Left ventricle myocardium inferior (tissue), 1 donor: ENCODE results near the gene TMPRSS5. TPM values are rescaled to one million over a fixed set of nuclear protein-coding genes. Genes with fewer than 3 reads are reported as not detected.

Source experiments
- DNase-seq: peaks from one replicate; pipeline ENCODE4 v3.0.0-alpha.2; 2020
- H3K27ac ChIP-seq: fragments of 200-600 bp; replicated peaks from 2 replicates; pipeline ENCODE4 v1.8.0; 2021
- H3K27me3 ChIP-seq: fragments of 200-600 bp; 2 replicates; pipeline ENCODE4 v1.8.0; 2021; ENCODE audit warnings: low read depth
- H3K36me3 ChIP-seq: fragments of 200-600 bp; 2 replicates; pipeline ENCODE4 v1.8.0; 2021
- H3K4me1 ChIP-seq: fragments of 200-600 bp; 2 replicates; pipeline ENCODE4 v1.8.0; 2021
- H3K4me3 ChIP-seq: fragments of 200-600 bp; 2 replicates; pipeline ENCODE4 v1.8.0; 2021; ENCODE audit warnings: mild to moderate bottlenecking, moderate library complexity
- H3K9me3 ChIP-seq: fragments of 200-600 bp; replicated peaks from 2 replicates; pipeline ENCODE4 v1.8.0; 2021
- intact Hi-C: fragments of 100-400 bp; cut with micrococcal nuclease; formaldehyde crosslinking; loops from one replicate; pipeline ENCODE4 v1.11.0; 2022
- total RNA-seq: library from RNA; stranded (reverse); fragmentation: NEBNext Ultra II Directional; extraction: Animal tissue kit (Norgen Biotek cat#: 25700); gene quantifications from one replicate; pipeline ENCODE4 v1.2.1, GENCODE V29; 2021
- TF ChIP-seq, protein P1 (sequence below): fragments of 200-600 bp; IDR thresholded peaks from 2 replicates; pipeline ENCODE4 v1.8.0; 2021; ENCODE audit warnings: antibody characterized with exemption, mild to moderate bottlenecking, borderline replicate concordance
- donor health status: DM: no; HTN: yes; CAD: no; lungs with severe emphysema.

TMPRSS5 gene
- total RNA-seq, 1 donor from 2014 or later: 0.47 TPM

GRCh38 chr11:113729456-113729855 is 23.3 kb upstream of the TMPRSS5 start:
- intact Hi-C loops: no loop called here

DNA sequence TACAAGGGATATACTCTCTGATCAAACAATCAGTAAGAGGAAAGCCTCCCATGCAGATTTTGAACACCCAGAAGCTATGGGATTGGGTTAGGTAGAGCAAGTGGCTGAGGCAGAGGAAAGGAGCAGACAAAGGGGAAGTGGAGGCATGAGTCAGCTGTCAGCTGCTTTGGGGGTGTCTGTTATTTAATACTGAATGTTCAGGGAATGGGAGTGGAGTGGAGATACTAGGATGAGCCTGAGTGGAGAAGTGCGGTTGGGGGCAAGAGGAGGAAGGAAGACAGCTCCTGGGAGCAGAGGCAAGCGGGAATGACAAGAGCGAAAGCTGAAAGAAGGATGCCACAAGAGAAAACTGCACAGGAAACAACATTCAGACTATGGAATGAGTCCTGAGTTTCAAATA is 22.7 kb upstream of the TMPRSS5 start:
- no peaks in the 10 kb centered on the region for H3K9me3 ChIP-seq
- intact Hi-C loops: no loop called here
- TF ChIP-seq, protein P1, sequence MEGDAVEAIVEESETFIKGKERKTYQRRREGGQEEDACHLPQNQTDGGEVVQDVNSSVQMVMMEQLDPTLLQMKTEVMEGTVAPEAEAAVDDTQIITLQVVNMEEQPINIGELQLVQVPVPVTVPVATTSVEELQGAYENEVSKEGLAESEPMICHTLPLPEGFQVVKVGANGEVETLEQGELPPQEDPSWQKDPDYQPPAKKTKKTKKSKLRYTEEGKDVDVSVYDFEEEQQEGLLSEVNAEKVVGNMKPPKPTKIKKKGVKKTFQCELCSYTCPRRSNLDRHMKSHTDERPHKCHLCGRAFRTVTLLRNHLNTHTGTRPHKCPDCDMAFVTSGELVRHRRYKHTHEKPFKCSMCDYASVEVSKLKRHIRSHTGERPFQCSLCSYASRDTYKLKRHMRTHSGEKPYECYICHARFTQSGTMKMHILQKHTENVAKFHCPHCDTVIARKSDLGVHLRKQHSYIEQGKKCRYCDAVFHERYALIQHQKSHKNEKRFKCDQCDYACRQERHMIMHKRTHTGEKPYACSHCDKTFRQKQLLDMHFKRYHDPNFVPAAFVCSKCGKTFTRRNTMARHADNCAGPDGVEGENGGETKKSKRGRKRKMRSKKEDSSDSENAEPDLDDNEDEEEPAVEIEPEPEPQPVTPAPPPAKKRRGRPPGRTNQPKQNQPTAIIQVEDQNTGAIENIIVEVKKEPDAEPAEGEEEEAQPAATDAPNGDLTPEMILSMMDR: no peak
- no peaks in the 10 kb centered on the region for H3K27me3 ChIP-seq
- H3K36me3 ChIP-seq: peaks cover 25% of the 10 kb centered on the region
- no peak overlapping the region for H3K4me3 ChIP-seq
- no peak for DNase-seq
- no peaks in the 10 kb centered on the region for H3K4me1 ChIP-seq
- H3K27ac ChIP-seq: no peak overlapping the region

More at GRCh38 chr11:113729456-113729855, 23.3 kb upstream of the TMPRSS5 start:
- Histone ChIP-seq H3K36me3 (peaks cover 31% of the 10 kb centered on the region), H3K27me3 (no peaks in the 10 kb centered on the region), H3K4me1 (no peaks in the 10 kb centered on the region), H3K27ac (no peak overlapping the region), H3K4me3 (no peak overlapping the region), H3K9me3 (no peaks in the 10 kb centered on the region)
- TF ChIP-seq, protein P1: no peak
- DNase-seq: no peak

GRCh38 chr11:113725913-113726312 is 19.8 kb upstream of the TMPRSS5 start:
- intact Hi-C loops: no loop called here
- Histone ChIP-seq H3K27me3 (no peaks in the 10 kb centered on the region), H3K36me3 (no peaks in the 10 kb centered on the region), H3K9me3 (no peaks in the 10 kb centered on the region), H3K4me3 (no peak overlapping the region), H3K4me1 (peaks cover 12% of the 10 kb centered on the region), H3K27ac (no peak overlapping the region)
- TF ChIP-seq, protein P1: no peak
- no peak for DNase-seq

- Histone ChIP-seq H3K36me3 (peaks cover 2% of the 10 kb centered on the region), H3K9me3 (no peaks in the 10 kb centered on the region), H3K4me1 (peaks cover 12% of the 10 kb centered on the region), H3K4me3 (no peak overlapping the region), H3K27me3 (no peaks in the 10 kb centered on the region), H3K27ac (no peak overlapping the region)
- TF ChIP-seq, protein P1: no peak
- intact Hi-C loops: no loop called here
- no peak for DNase-seq
Measured at GRCh38 chr11:113725407-113725806, 19.3 kb upstream of the TMPRSS5 start.

DNA sequence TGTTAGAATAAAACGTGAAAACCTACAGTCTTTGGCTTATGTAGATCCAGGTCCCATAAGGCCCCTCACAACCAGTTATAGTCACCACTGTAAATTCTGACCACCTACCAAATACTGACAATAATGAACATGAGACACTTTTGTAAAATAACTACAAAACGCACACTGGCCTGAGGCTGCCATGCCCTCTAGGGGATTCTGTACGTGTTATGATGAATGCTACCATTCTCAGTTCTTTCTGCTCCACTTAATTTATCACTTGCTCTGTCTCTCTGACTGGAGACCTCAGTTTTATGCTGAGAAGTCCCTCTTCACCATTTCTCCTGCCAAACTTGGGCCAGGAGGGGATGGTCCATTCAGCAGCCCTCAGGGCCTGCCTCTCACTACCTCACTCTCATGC is 18.7 kb upstream of the TMPRSS5 start:
- H3K9me3 ChIP-seq: no peaks in the 10 kb centered on the region
- H3K27me3 ChIP-seq: no peaks in the 10 kb centered on the region
- intact Hi-C loops: no loop called here
- peaks cover 12% of the 10 kb centered on the region for H3K4me1 ChIP-seq
- no peak overlapping the region for H3K4me3 ChIP-seq
- H3K36me3 ChIP-seq: peaks cover 5% of the 10 kb centered on the region
- no peak for DNase-seq
- TF ChIP-seq, protein P1: no peak
- H3K27ac ChIP-seq: no peak overlapping the region

DNA sequence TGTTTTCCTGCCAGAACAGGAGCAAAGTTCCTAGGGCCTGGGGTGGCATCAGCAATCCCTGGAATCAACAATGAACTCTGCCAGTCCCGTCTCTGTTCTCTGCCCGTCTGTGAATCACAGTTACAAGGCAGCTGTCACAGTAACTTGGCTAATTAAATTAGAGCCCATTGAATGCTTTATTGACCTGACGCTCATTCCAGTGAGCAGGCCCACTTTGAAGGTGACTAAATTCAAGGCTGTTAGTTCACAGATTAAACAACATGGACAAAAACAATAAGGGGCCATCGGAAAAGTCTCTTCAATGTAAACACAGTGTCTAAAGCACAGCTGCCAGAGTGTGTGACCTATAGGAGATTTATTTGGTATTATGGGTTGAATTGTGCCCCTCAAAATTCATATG is 17.7 kb upstream of the TMPRSS5 start:
- intact Hi-C loops: no loop called here

More for the DNA sequence above, 17.7 kb upstream of the TMPRSS5 start:
- no peaks in the 10 kb centered on the region for H3K9me3 ChIP-seq
- H3K4me1 ChIP-seq: peaks cover 12% of the 10 kb centered on the region
- TF ChIP-seq, protein P1: no peak
- peaks cover 11% of the 10 kb centered on the region for H3K36me3 ChIP-seq
- DNase-seq: no peak
- H3K27me3 ChIP-seq: no peaks in the 10 kb centered on the region
- no peak overlapping the region for H3K4me3 ChIP-seq
- no peak overlapping the region for H3K27ac ChIP-seq
